GM10847 (cell line): ENCODE results near the gene INPP1.
A peak's percentile ranks its signal among the peaks of the same experiment; 100 is the strongest.

Experiments used
- POLR2A ChIP-seq: IDR thresholded peaks from 2 replicates; pipeline ENCODE4 v1.6.1; 2011; ENCODE audit not compliant: insufficient read length; ENCODE audit errors: extremely low read depth

The INPP1 gene

DNA sequence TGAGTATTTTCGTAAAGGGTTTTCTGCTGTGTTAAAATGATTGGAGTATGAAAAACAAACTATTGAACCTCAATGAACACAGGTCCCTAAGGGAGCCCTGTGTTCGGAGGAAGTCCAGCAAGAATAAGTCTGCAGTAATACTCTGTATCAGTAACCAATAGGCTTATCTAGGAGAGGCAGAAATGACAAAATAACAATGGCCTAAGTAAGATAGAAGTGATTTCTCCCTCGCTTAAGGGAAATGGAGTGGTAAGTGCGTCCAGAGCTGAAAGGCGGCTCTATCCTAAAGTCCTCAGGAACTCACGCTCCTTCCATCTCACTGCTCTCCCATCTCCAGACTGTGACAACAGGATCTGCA lies 35.5 kb downstream of the INPP1 start:
- TF ChIP-seq POLR2A, result no peak

DNA sequence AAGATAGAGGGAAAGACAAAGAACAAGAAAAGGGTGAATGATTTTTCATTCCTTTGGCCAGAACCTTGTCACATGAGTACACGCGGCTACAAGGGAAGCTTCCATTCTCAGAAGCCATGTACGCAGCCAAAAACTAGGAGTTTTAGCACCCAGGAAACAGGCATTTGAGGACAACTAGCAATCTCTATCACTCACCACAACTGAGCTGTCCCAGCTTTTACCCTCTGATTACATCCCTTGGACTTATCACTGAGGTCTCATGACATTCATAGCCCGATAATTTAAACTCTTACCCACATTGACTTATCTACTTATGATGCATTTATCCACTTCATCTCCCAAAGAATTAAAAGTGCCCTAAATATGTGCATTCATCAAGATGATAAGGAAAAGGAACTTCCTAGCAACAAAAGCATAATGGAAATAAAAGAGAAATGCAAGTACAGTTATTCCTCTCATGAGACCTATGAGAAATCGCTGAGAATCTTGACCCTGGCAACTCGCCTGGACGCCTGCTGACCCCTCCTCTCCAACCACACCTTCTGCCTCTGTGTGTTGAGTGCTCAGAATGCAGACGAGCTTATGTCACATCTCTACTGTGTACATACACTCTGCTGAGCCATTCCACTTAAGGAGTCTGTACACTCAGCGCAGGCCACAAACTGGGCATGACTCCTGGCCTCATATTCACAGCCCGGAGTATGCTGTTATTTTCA lies 36.0 kb downstream of the INPP1 start:
- no peak for TF ChIP-seq POLR2A

DNA sequence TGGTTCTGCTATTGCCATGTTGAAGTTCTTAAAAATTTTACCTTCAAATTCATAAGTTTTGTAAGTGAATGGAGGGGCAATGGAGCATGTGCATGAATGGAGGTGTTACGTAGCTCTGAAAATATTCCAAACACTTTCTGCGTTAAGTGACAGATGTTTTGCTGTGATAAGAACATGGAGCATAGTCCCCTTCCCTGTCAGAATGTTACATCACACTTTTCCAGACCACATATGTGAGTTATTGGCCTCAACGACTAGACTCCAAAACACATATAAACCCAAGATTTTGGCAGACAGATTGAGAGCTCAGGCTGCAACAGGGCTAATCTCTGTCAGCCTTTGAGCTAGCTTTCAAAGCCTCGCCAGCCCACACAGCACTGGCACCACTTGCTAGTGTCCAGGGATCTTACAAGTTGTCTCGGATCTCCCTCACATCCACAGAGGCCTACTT lies 37.6 kb downstream of the INPP1 start:
- TF ChIP-seq POLR2A, result no peak

DNA sequence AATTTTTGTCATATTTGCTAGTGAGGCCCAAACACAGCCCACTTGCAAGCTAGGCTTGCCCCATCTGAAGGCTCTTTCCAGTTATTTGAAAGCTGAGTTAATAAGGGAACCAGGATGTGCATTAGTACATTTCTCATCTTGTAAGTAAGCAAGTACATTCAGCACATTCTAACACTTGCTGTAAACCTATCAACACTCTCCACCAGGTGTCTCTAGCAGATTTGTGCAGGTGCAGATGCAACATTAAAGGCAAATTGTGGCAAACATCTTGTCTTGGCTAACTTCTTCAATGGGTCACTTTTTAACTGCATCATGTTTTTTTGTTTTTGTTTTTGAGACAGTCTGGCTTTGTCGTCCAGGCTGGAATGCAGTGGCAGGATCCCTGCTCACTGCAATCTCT lies 39.5 kb downstream of the INPP1 start:
- TF ChIP-seq POLR2A, result no peak

DNA sequence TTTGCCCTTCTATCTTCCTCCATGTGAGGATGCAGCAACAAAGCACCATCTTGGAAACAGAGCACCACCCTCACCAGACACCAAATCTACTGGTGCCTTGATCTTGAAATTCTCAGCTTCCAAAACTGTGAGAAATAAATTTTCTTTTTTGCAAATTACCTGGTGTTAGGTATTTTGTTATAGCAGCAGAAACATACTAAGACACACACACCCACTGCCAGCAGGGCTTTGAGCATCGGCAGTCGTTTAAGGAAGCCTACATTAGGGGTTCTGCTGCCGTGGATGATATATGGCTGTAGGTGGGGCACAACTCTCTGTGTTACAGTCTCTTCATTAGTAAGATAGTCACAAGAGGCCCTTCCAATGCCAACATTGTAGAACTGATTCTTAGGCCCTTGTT lies 44.0 kb downstream of the INPP1 start:
- no peak for TF ChIP-seq POLR2A

DNA sequence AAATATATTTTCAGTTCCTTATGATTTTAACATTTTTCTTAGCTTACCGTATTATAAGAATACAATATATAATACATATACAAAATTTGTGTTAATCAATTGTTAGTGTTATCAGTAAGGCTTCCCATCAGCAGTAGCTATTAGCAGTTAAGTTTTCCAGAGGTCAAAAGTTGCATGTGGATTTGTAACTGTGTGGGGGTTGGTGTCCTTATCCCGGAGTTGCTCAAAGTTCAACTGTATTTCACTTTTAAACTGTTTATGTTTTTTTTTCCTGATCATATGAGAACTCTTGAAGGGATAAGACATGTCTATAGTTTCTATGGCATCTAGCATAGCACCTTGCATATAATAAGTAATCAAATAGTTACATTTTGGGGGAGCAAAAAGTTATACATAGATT lies 52.9 kb downstream of the INPP1 start:
- TF ChIP-seq POLR2A, result no peak

DNA sequence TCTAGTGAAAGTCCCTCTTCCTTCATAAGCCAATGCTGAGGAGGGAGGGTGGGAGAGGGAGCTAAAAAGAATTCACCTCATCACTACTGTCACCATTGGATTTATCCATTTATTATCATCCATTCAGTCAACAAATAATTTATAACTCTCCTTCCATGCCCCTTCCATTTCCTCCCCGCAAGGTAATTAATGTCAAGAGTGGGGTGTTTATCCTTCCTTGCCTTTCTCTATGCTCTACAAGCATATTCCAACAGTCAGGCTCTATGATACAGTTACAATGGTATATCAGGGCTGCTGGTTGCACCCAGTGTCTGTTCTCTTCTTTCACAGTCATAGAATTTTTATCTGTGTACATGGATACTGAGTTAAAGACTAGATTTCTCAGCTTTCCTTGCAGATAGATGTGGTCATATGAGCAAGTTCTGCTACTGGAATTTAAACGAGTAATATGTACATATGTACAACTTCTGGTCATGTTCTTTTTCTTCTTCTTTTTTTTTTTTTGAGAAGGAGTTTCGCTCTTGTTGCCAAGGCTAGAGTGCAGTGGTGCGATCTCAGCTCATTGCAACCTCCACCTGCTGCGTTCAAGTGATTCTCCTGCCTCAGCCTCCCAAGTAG lies 59.7 kb downstream of the INPP1 start:
- TF ChIP-seq POLR2A, result no peak

DNA sequence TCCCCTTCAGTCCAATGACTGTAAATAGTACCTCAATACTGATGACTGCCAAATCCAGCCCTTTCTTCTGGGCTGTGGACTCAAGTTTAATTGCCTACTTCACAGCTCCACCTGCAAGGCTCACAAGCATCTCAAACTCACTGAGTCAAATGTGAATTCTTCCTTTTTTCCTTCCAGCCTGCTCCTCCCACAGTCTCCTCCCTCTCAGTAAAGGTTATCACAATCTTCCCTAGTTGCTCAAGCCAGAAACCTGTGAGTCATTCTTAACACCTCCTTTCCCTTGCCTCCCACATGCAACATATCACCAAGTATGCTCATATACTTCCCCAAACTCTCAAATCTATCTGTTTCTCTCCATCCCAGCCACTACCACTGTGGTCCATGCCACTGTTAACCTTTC lies 61.1 kb downstream of the INPP1 start:
- no peak for TF ChIP-seq POLR2A

DNA sequence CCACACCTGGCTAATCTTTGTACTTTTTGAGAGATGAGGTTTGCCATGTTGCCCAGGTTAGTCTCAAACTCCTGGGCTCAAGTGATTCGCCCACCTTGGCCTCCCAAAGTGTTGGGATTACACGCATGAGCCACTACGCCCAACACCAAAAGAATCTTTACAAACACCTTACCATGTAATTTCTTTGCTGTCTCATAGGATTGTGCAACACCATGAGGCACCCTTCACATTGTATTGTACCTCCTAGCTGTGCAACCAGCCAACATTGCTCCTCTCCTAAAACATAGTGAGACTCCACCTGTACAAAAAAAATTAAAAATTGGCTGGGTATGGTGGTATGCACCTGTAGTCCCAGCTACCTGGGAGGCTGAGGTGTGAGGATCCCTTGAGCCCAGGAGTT lies 61.7 kb downstream of the INPP1 start:
- TF ChIP-seq POLR2A, result no peak

GRCh38 chr2:190405995-190406394 lies 62.6 kb downstream of the INPP1 start:
- no peak for TF ChIP-seq POLR2A

GRCh38 chr2:190406805-190407204 lies 63.4 kb downstream of the INPP1 start:
- no peak for TF ChIP-seq POLR2A

GRCh38 chr2:190407246-190407661 lies 63.9 kb downstream of the INPP1 start:
- TF ChIP-seq POLR2A, result no peak

GRCh38 chr2:190407662-190408537 lies 64.5 kb downstream of the INPP1 start, which contains the start of gene MFSD6:
Gene MFSD6 (plus strand): TSS chr2:190408355. CDS start chr2:190436030, 27,675 bp downstream.
- peak; percentile 22 for TF ChIP-seq POLR2A

GRCh38 chr2:190408538-190409271 lies 65.3 kb downstream of the INPP1 start:
- no peak for TF ChIP-seq POLR2A

DNA sequence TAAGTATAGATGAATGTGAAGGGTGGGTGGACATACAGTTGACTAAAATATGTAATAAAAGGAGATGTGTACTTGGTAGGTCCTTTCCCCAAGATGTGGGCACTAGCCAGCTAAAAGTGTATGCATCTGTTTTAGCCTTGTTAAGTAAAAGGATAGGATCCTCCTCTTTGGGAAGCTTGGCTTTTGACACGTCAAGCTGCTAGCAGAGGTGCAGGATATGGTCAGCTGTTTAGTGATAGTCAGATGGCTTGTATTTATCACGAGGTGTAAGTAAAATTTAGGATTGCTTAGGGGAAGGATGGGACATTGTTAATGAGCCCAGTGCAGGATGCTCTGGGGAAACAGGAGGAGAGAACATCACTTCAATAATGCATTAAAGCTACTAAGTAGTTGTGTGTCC lies 66.2 kb downstream of the INPP1 start:
- TF ChIP-seq POLR2A, result no peak
